Spleen (tissue), 11 donors: Measurements from ENCODE around the gene BDH1. TPM values are rescaled to one million over a fixed set of nuclear protein-coding genes. Genes with fewer than 3 reads are reported as not detected.

Experiments used
- DNase-seq: peaks from one replicate; pipeline ENCODE4 v3.0.0-alpha.2; 2020
- H3K27ac ChIP-seq, 8 donors: fragments of 200-600 bp; sonication (generic) in 7 of 8; 1 replicate in 4 of 8; 2 replicates in 4 of 8; pipeline versions ENCODE4 v1.5.0 to v1.8.0; 2016 to 2021; ENCODE audit warnings: inconsistent platforms in 4 of 8, mild to moderate bottlenecking in 4 of 8, moderate library complexity in 1 of 8
- H3K27me3 ChIP-seq, 7 donors: fragments of 200-600 bp; sonication (generic) in 6 of 7; replicated peaks in 1 of 7; 1 replicate in 4 of 7; 2 replicates in 3 of 7; pipeline versions ENCODE4 v1.5.0 to v1.8.0; 2016 to 2021; ENCODE audit warnings: inconsistent platforms in 3 of 7, mild to moderate bottlenecking in 1 of 7
- H3K36me3 ChIP-seq, 6 donors: fragments of 200-600 bp; sonication (generic) in 5 of 6; 1 replicate in 4 of 6; 2 replicates in 2 of 6; pipeline versions ENCODE4 v1.5.0 to v1.8.0; 2016 to 2021; ENCODE audit warnings: inconsistent platforms in 2 of 6
- H3K4me1 ChIP-seq, 6 donors: fragments of 200-600 bp; sonication (generic) in 5 of 6; 1 replicate in 3 of 6; 2 replicates in 3 of 6; pipeline versions ENCODE4 v1.5.0 to v1.8.0; 2016 to 2021; ENCODE audit warnings: inconsistent platforms in 3 of 6
- H3K4me3 ChIP-seq, 8 donors: fragments of 200-600 bp; sonication (generic) in 7 of 8; 1 replicate in 4 of 8; 2 replicates in 4 of 8; pipeline versions ENCODE4 v1.5.0 to v1.8.0; 2016 to 2021; ENCODE audit warnings: inconsistent platforms in 4 of 8, mild to moderate bottlenecking in 4 of 8, moderate library complexity in 2 of 8
- H3K9me3 ChIP-seq, 8 donors: fragments of 200-600 bp; sonication (generic) in 7 of 8; 1 replicate in 4 of 8; 2 replicates in 4 of 8; pipeline versions ENCODE4 v1.5.0 to v1.8.0; 2016 to 2021; ENCODE audit warnings: inconsistent platforms in 4 of 8
- CTCF ChIP-seq, 11 experiments: fragments of 200-600 bp in 7 of 11; fragments of 450-650 bp in 4 of 11; sonication (generic) in 4 of 11; IDR thresholded peaks in 8 of 11; conservative IDR thresholded peaks in 3 of 11; 1 replicate in 7 of 11; 2 replicates in 4 of 11; pipeline versions ENCODE4 v1.4.0 to v1.8.0; 2016 to 2021; ENCODE audit warnings: antibody characterized with exemption in 11 of 11, inconsistent platforms in 4 of 11, mild to moderate bottlenecking in 1 of 11
- POLR2A ChIP-seq, 3 donors: fragments of 450-650 bp; IDR thresholded peaks; one replicate each; pipeline ENCODE4 v1.5.1; 2017; ENCODE audit warnings: antibody characterized with exemption in 3 of 3, mild to moderate bottlenecking in 1 of 3
- POLR2AphosphoS5 ChIP-seq, 3 donors: sonication (generic); formaldehyde crosslinking; IDR thresholded peaks; one replicate each; pipeline ENCODE4 v1.5.1; 2017; ENCODE audit warnings: antibody characterized with exemption in 3 of 3
- WGBS, 5 donors: extraction: QIAGEN DNeasy Blood & Tissue Kit in 3 of 5; methylation state at CpG; one replicate each; pipeline versions ENCODE4 v1.1.5 to v1.1.7; 2013 to 2018; 5-methylcytosine and 5-hydroxymethylcytosine counted together
- intact Hi-C: fragments of 100-400 bp; cut with DNase I; formaldehyde crosslinking; loops from one replicate; pipeline ENCODE4 v1.15.0; 2023; ENCODE audit warnings: low total_unique reads
- polyA plus RNA-seq, 3 donors: library from polyadenylated mRNA; stranded (reverse); fragments of 200-250 nt; gene quantifications; one replicate each; pipeline ENCODE4 v1.2.1, GENCODE V29; 2013
- total RNA-seq, 7 donors: library from RNA; depleted of rRNA in 3 of 7; stranded (reverse); fragments of >200 nt in 3 of 7; fragmentation: NEBNext Ultra II Directional in 4 of 7; extraction: Animal tissue kit (Norgen Biotek cat#: 25700) in 4 of 7; gene quantifications; one replicate each; pipeline versions ENCODE4 v1.1.0 to v1.2.1, GENCODE V29; 2016 to 2021
- donor health status: healthy with polysubstance abuse.
- donor health status: DM: no; HTN: no; CAD: no; lungs with moderate emphysema.
- donor health status: DM: no; HTN: no; CAD: no.
- donor health status: Bipolar disorder and iron deficiency.
- donor health status: healthy.
- donor health status: DM: no; HTN: no; CAD: no.
- donor health status: DM: yes; HTN: yes; CAD: no.

BDH1 gene
- total and polyA plus RNA-seq, 10 donors, result 11.5 to 24.6 (median 17.5) TPM

GRCh38 chr3:197487911-197488391 lies 67.8 kb downstream of the BDH1 start:
- no peak for TF ChIP-seq POLR2AphosphoS5 (IDR thresholded peaks at IDR 0.05)
- WGBS, 5 donors, result 52 to 74% (median 71%) methylated on average over 8 of the region's 8 CpGs
- no peak overlapping the region for H3K27ac ChIP-seq
- DNase-seq, result no peak
- no peaks in the 10 kb centered on the region for H3K4me1 ChIP-seq
- H3K9me3 ChIP-seq, result no peaks in the 10 kb centered on the region
- intact Hi-C loops, result no loop called here
- H3K27me3 ChIP-seq, result peaks cover 0 to 2% (median 0%) of the 10 kb centered on the region in 7 donors
- H3K36me3 ChIP-seq, result no peaks in the 10 kb centered on the region
- H3K4me3 ChIP-seq, result no peak overlapping the region

- intact Hi-C loops, result no loop called here
- no peak for DNase-seq
- Histone ChIP-seq H3K9me3 (no peaks in the 10 kb centered on the region), H3K27ac (no peak overlapping the region), H3K4me1 (no peaks in the 10 kb centered on the region), H3K36me3 (no peaks in the 10 kb centered on the region), H3K4me3 (no peak overlapping the region), H3K27me3 (peaks cover 0 to 6% (median 0%) of the 10 kb centered on the region in 7 donors)
- 49 to 94% (median 89%) methylated on average over 1 of the region's 1 CpG for WGBS, 5 donors
- TF ChIP-seq POLR2AphosphoS5 (IDR thresholded peaks at IDR 0.05) (no peak), CTCF (IDR thresholded peaks at IDR 0.05 in 8 of 11, conservative IDR thresholded peaks at IDR 0.05 in 3 of 11) (no peak), POLR2A (IDR thresholded peaks at IDR 0.05) (no peak)
Observed at GRCh38 chr3:197486861-197487260, 68.9 kb downstream of the BDH1 start.

GRCh38 chr3:197485143-197485542 lies 70.6 kb downstream of the BDH1 start:
- H3K27ac ChIP-seq, result no peak overlapping the region

GRCh38 chr3:197484204-197484901 lies 71.4 kb downstream of the BDH1 start:
- Histone ChIP-seq H3K27ac (no peak overlapping the region), H3K36me3 (no peaks in the 10 kb centered on the region), H3K4me1 (no peaks in the 10 kb centered on the region), H3K4me3 (no peak overlapping the region), H3K9me3 (no peaks in the 10 kb centered on the region), H3K27me3 (peaks cover 0 to 6% (median 0%) of the 10 kb centered on the region in 7 donors)
- intact Hi-C loops, result no loop called here
- DNase-seq, result no peak
- no peak for TF ChIP-seq POLR2A (IDR thresholded peaks at IDR 0.05)
- no peak for TF ChIP-seq CTCF (IDR thresholded peaks at IDR 0.05 in 8 of 11, conservative IDR thresholded peaks at IDR 0.05 in 3 of 11)
- TF ChIP-seq POLR2AphosphoS5 (IDR thresholded peaks at IDR 0.05), result no peak
- WGBS, 5 donors, result 86 to 90% (median 90%) methylated on average over 11 to 12 of the region's 12 CpGs

More at GRCh38 chr3:197485143-197485542, 70.6 kb downstream of the BDH1 start:
- Histone ChIP-seq H3K9me3 (no peaks in the 10 kb centered on the region), H3K4me3 (no peak overlapping the region), H3K27me3 (peaks cover 0 to 6% (median 0%) of the 10 kb centered on the region in 7 donors), H3K4me1 (no peaks in the 10 kb centered on the region), H3K36me3 (no peaks in the 10 kb centered on the region)
- TF ChIP-seq POLR2A (IDR thresholded peaks at IDR 0.05), result no peak
- no peak for TF ChIP-seq POLR2AphosphoS5 (IDR thresholded peaks at IDR 0.05)
- TF ChIP-seq CTCF (IDR thresholded peaks at IDR 0.05 in 8 of 11, conservative IDR thresholded peaks at IDR 0.05 in 3 of 11), result no peak
- DNase-seq, result no peak
- intact Hi-C loops, result no loop called here
- WGBS, 5 donors, result 69 to 92% (median 89%) methylated on average over 3 to 5 of the region's 5 CpGs
